Parathyroid adenoma (tissue), 2 donors: ENCODE measurements around the gene NARS2.

Source experiments
- H2AFZ ChIP-seq: fragments of 300-600 bp; sonication (generic); one replicate; pipeline ENCODE4 v1.7.0; 2017; ENCODE audit warnings: antibody characterized with exemption, mild to moderate bottlenecking
- H3K27ac ChIP-seq: fragments of 300-600 bp; sonication (generic); one replicate; pipeline ENCODE4 v1.7.0; 2017
- H3K27me3 ChIP-seq: fragments of 300-600 bp; sonication (generic); one replicate; pipeline ENCODE4 v1.7.0; 2017; ENCODE audit warnings: low read length; ENCODE audit not compliant: control insufficient read depth, insufficient read depth
- H3K36me3 ChIP-seq: fragments of 300-600 bp; sonication (generic); one replicate; pipeline ENCODE4 v1.7.0; 2017; ENCODE audit warnings: low read length; ENCODE audit not compliant: control insufficient read depth, insufficient read depth
- H3K4me1 ChIP-seq: fragments of 300-600 bp; sonication (generic); one replicate; pipeline ENCODE4 v1.7.0; 2017; ENCODE audit warnings: control low read depth
- H3K4me2 ChIP-seq: fragments of 300-600 bp; sonication (generic); one replicate; pipeline ENCODE4 v1.7.0; 2017; ENCODE audit warnings: low read length
- H3K4me3 ChIP-seq: fragments of 300-600 bp; sonication (generic); one replicate; pipeline ENCODE4 v1.7.0; 2017; ENCODE audit warnings: low read depth, low read length
- H3K79me2 ChIP-seq: fragments of 300-600 bp; sonication (generic); one replicate; pipeline ENCODE4 v1.7.0; 2017; ENCODE audit warnings: control low read depth
- H3K9ac ChIP-seq: fragments of 300-600 bp; sonication (generic); one replicate; pipeline ENCODE4 v1.7.0; 2017; ENCODE audit warnings: mild to moderate bottlenecking
- H3K9me3 ChIP-seq: fragments of 300-600 bp; sonication (generic); one replicate; pipeline ENCODE4 v1.7.0; 2017; ENCODE audit warnings: low read length; ENCODE audit not compliant: control insufficient read depth
- TF ChIP-seq, protein P1 (sequence below): fragments of 300-600 bp; sonication (generic); IDR thresholded peaks from one replicate; pipeline ENCODE4 v1.7.0; 2017; ENCODE audit warnings: antibody characterized with exemption, mild to moderate bottlenecking
- donor health status: primary hyperparathyroidism.

NARS2 gene

GRCh38 chr11:78429660-78430059 lies 145.0 kb downstream of the NARS2 start:
- H3K79me2 ChIP-seq: no peaks in the 10 kb centered on the region
- H3K27me3 ChIP-seq: no peaks in the 10 kb centered on the region
- no peak overlapping the region for H3K4me2 ChIP-seq
- H3K9ac ChIP-seq: no peak overlapping the region
- H2AFZ ChIP-seq: no peak overlapping the region
- H3K4me3 ChIP-seq: no peak overlapping the region
- H3K9me3 ChIP-seq: no peaks in the 10 kb centered on the region
- H3K4me1 ChIP-seq: no peaks in the 10 kb centered on the region
- TF ChIP-seq, protein P1, sequence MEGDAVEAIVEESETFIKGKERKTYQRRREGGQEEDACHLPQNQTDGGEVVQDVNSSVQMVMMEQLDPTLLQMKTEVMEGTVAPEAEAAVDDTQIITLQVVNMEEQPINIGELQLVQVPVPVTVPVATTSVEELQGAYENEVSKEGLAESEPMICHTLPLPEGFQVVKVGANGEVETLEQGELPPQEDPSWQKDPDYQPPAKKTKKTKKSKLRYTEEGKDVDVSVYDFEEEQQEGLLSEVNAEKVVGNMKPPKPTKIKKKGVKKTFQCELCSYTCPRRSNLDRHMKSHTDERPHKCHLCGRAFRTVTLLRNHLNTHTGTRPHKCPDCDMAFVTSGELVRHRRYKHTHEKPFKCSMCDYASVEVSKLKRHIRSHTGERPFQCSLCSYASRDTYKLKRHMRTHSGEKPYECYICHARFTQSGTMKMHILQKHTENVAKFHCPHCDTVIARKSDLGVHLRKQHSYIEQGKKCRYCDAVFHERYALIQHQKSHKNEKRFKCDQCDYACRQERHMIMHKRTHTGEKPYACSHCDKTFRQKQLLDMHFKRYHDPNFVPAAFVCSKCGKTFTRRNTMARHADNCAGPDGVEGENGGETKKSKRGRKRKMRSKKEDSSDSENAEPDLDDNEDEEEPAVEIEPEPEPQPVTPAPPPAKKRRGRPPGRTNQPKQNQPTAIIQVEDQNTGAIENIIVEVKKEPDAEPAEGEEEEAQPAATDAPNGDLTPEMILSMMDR: no peak
- H3K27ac ChIP-seq: no peak overlapping the region
- no peaks in the 10 kb centered on the region for H3K36me3 ChIP-seq

GRCh38 chr11:78429209-78429608 lies 145.5 kb downstream of the NARS2 start:
- no peaks in the 10 kb centered on the region for H3K4me1 ChIP-seq
- H3K4me3 ChIP-seq: no peak overlapping the region
- H3K9ac ChIP-seq: no peak overlapping the region
- no peak overlapping the region for H2AFZ ChIP-seq
- H3K4me2 ChIP-seq: no peak overlapping the region
- TF ChIP-seq, protein P1: no peak
- H3K27me3 ChIP-seq: no peaks in the 10 kb centered on the region
- H3K79me2 ChIP-seq: no peaks in the 10 kb centered on the region
- H3K27ac ChIP-seq: no peak overlapping the region
- H3K36me3 ChIP-seq: no peaks in the 10 kb centered on the region
- H3K9me3 ChIP-seq: no peaks in the 10 kb centered on the region

DNA sequence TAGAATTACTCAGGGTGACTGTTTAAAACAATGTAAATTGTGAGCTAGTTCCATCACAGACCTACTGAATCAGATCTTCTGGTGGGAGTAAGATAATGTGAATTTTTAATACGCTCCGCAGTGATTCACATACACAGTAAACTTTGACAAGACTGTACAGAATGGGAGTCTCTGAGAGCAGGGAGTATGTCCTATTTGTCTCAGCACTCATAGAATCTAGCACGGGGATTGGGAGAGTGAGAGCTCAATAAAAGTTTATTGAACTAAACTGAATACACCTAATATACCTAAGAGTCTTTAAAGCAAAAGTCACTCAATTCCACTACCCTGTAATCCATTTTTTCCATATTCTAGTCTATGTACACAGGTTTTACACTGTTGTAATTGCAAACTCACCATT lies 145.9 kb downstream of the NARS2 start:
- H2AFZ ChIP-seq: no peak overlapping the region
- H3K9ac ChIP-seq: no peak overlapping the region
- no peaks in the 10 kb centered on the region for H3K79me2 ChIP-seq
- no peaks in the 10 kb centered on the region for H3K4me1 ChIP-seq
- TF ChIP-seq, protein P1: no peak
- H3K4me3 ChIP-seq: no peak overlapping the region
- H3K27me3 ChIP-seq: no peaks in the 10 kb centered on the region
- no peak overlapping the region for H3K4me2 ChIP-seq
- no peaks in the 10 kb centered on the region for H3K36me3 ChIP-seq
- no peak overlapping the region for H3K27ac ChIP-seq
- no peaks in the 10 kb centered on the region for H3K9me3 ChIP-seq

DNA sequence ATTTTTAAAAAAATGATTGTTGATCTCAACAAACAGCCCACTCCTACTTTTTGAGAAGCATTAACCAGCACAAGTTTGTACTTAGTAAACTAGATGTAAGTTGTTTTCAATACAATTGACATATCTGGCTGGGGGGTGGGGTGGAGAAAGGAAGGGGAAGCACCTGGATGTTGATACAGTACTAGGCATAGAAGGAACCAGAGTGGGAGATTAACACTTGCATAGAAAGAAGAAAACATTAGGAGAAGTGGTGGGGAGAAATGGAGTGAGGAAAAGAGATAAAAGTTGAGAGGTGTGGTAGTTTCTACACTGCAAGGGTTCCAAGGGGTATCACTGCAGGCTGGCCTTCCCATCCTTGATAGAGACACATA lies 146.4 kb downstream of the NARS2 start:
- no peak overlapping the region for H3K4me2 ChIP-seq
- TF ChIP-seq, protein P1: no peak
- H3K4me3 ChIP-seq: no peak overlapping the region
- H3K9ac ChIP-seq: no peak overlapping the region
- H3K9me3 ChIP-seq: no peaks in the 10 kb centered on the region
- H3K79me2 ChIP-seq: no peaks in the 10 kb centered on the region
- H3K27me3 ChIP-seq: no peaks in the 10 kb centered on the region
- H3K27ac ChIP-seq: no peak overlapping the region
- no peaks in the 10 kb centered on the region for H3K36me3 ChIP-seq
- no peaks in the 10 kb centered on the region for H3K4me1 ChIP-seq
- no peak overlapping the region for H2AFZ ChIP-seq

DNA sequence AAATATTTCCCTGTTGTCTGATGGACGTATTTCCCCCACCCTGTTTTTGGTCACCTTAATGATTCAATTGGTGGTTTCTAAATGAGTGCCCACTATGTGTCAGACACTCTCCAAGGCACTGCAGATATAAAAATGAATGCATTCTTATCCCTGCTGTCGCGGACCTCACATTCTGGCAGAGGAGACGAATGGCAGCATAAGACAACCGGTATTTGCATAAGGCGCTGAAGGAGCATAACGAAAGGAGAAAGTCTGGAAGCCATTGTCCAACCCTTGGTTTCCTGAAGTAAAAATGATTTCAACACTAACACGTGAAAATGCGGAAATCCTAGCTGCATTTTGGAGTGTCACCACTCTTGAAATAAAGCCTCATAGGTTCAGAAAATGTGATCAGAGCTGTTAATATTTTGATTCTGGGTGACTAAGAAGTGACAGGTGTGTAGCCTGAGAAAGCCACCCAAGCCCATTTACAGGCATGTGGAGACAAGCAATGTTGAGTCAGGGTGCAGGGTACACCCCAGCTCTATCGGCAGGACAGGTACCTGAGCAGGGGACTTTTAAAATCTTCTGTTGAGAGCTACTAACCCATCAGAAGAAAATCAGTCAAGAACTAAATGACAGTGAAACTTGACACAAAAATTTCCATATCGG lies 146.9 kb downstream of the NARS2 start:
- no peak overlapping the region for H3K4me3 ChIP-seq
- H3K9me3 ChIP-seq: no peaks in the 10 kb centered on the region
- H3K4me1 ChIP-seq: no peaks in the 10 kb centered on the region
- H3K27me3 ChIP-seq: no peaks in the 10 kb centered on the region
- TF ChIP-seq, protein P1: no peak
- no peak overlapping the region for H3K27ac ChIP-seq
- no peak overlapping the region for H2AFZ ChIP-seq
- H3K9ac ChIP-seq: no peak overlapping the region
- no peak overlapping the region for H3K4me2 ChIP-seq
- H3K79me2 ChIP-seq: no peaks in the 10 kb centered on the region
- H3K36me3 ChIP-seq: no peaks in the 10 kb centered on the region
